ENCODE measurements around the gene COA3.

- TF ChIP-seq CTCF (IDR thresholded peaks at IDR 0.05; ENCODE audit: insufficient read depth, low read length) = no peak
- TF ChIP-seq SPI1 (IDR thresholded peaks at IDR 0.05; ENCODE audit: borderline replicate concordance, low read depth) = peak; percentile 77
- TF ChIP-seq GABPA (IDR thresholded peaks at IDR 0.05; ENCODE audit: low read depth) = no peak
Measured at GRCh38 chr17:42767512-42767911, 31.0 kb downstream of the COA3 start.
